ES-I3 (cell line): ENCODE data around the gene KIAA2012.
"Not testable (repeated sequence)": the region's sequence is repeated elsewhere in the genome, so short reads cannot be mapped to it uniquely, and the experiment has no call there.

Experiments
- H3K36me3 ChIP-seq: 2 replicates; pipeline ENCODE4 v1.6.1; 2013; ENCODE audit warnings: mild to moderate bottlenecking, low read length, control low read depth, moderate library complexity; ENCODE audit not compliant: insufficient read depth
- H3K4me1 ChIP-seq: 2 replicates; pipeline ENCODE4 v1.6.1; 2013; ENCODE audit warnings: mild to moderate bottlenecking, control low read depth, low read length; ENCODE audit not compliant: insufficient read depth
- H3K9ac ChIP-seq: 2 replicates; pipeline ENCODE4 v1.6.1; 2013; ENCODE audit warnings: low read depth, mild to moderate bottlenecking, low read length, moderate library complexity
- H3K9me3 ChIP-seq: 2 replicates; pipeline ENCODE4 v1.6.1; 2013; ENCODE audit warnings: mild to moderate bottlenecking, low read length, moderate library complexity; ENCODE audit not compliant: control insufficient read depth, insufficient read depth

KIAA2012 gene

DNA sequence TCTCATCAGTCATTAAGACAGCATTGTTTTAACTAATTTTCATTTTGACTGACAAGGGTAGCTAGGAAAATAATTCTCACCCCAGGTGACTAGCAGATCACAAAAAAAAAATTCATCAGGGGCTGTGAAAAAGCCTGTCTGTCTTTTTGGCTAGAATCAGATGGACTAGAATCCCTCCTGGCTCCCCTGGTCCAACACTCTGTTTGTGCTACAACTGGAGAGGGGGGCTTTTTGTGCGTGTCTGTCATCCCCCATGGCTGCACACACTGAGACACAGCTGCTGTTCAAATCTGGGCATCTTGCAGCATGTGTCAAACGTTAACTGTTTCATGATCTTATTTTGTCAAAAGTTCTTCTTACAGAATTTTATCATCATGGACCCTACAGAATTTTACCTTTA lies 51.2 kb downstream of the KIAA2012 start:
- H3K36me3 ChIP-seq = no peaks in the 10 kb centered on the region
- H3K9me3 ChIP-seq = peaks cover 3% of the 10 kb centered on the region; the same call in 1 of the 2 replicates
- 0 out of 2 replicates have a peak, but pooled peaks cover 4% of the 10 kb centered on the region for H3K4me1 ChIP-seq
- no peak overlapping the region for H3K9ac ChIP-seq

DNA sequence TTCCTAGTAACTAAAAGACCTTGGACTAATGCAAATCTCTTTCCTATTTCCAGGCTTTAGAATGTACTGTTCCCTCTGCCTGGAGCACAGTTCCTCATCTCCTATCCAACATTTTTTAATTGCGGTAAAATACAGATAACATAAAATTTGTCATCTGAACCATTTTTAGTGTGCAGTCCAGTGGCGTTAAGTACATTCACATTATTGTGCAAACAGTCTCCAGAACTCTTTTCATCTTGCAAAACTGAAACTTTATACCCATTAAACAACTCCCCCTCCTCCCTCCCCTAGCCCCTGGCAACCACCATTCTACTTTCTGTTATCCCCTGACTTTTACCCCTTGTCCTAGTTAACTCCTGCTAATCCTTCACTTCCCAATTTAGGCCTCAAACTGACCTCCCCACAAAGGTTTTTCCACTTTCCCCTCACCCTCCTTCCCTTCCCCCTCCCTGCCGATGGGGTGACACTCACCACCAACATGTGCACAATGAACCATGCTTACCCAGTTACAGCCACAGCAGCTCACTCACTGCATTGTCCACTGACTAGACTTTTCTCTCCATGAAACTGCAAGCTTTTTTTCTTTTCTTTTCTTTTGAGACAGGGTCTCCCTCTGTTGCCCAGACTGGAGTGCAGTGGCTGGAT lies 54.8 kb downstream of the KIAA2012 start:
- Histone ChIP-seq H3K9me3 (no peaks in the 10 kb centered on the region), H3K9ac (no peak overlapping the region), H3K4me1 (0 out of 2 replicates have a peak, but pooled peaks cover 4% of the 10 kb centered on the region), H3K36me3 (no peaks in the 10 kb centered on the region)

DNA sequence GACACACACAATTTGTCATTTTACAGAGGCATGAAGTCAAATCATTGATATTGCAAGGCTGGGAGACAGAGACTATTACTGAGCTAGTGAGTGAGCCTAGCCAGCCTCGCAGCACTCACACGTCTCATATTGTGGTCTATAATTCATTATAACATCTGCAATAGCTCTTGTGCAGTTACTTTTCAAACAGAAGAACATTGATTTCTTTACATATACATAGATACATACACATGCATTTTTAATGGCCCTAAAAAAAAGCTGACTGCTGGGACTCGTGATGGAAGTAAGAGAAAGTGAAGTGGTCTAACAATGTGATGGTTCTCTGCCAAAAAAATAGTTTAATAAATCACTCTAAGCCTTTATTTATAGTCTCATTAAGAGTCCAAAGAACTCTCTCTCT lies 56.8 kb downstream of the KIAA2012 start:
- no peaks in the 10 kb centered on the region for H3K4me1 ChIP-seq
- no peaks in the 10 kb centered on the region for H3K36me3 ChIP-seq
- no peak overlapping the region for H3K9ac ChIP-seq
- H3K9me3 ChIP-seq = no peaks in the 10 kb centered on the region

DNA sequence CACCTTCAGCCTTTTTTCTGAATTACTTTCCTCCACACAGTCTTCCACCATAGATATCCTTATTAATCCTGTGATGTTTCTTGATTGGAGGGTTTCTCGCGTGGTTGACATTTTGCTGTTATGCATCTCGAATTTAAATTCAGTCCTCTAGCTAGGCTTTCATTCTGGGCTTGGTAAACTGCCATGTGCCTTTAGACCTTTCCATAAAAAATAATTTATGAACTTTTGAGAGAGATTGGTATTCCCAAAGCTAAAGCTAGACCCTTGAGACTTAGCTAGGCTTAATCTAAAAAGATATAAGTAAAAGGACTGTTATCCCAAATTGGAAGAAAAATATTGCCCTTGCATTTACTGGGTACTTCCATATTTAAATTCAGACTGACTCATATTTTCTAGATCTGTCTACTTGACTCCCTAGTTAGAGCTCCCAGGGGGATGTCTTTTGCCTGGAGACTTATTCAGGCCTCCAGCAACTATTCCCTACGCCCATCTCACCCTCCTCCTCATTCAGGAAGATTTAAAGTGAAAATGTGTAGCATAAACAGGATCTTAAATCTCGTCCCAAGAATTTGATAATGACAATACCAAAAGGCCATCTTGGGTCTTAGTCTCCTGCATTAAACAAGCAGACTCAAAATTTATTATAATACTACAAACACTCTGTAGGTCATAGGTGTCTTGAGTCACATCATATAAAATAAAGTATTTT lies 60.3 kb downstream of the KIAA2012 start:
- Histone ChIP-seq H3K36me3 (no peaks in the 10 kb centered on the region), H3K9ac (no peak overlapping the region), H3K4me1 (no peaks in the 10 kb centered on the region)

DNA sequence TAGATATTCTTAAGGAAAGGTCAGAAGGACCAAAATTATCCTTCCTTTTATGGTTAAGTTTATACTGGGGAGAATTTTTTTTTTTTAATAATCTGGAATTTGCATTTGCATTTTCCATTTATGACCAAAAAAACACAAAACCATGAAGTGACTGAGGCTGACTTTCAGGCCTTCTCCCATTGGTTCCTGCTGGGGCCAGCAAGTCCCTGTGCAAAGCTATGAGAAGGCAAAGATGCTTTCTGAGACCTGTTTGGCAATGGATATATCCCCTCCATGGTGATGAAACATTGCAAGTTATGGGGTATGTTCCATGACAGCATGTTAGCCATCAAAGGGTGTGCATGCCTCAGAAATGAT lies 60.8 kb downstream of the KIAA2012 start:
- Histone ChIP-seq H3K36me3 (no peaks in the 10 kb centered on the region), H3K9me3 (no peaks in the 10 kb centered on the region), H3K9ac (no peak overlapping the region), H3K4me1 (no peaks in the 10 kb centered on the region)

More for the DNA sequence above, 60.3 kb downstream of the KIAA2012 start:
- H3K9me3 ChIP-seq = no peaks in the 10 kb centered on the region

DNA sequence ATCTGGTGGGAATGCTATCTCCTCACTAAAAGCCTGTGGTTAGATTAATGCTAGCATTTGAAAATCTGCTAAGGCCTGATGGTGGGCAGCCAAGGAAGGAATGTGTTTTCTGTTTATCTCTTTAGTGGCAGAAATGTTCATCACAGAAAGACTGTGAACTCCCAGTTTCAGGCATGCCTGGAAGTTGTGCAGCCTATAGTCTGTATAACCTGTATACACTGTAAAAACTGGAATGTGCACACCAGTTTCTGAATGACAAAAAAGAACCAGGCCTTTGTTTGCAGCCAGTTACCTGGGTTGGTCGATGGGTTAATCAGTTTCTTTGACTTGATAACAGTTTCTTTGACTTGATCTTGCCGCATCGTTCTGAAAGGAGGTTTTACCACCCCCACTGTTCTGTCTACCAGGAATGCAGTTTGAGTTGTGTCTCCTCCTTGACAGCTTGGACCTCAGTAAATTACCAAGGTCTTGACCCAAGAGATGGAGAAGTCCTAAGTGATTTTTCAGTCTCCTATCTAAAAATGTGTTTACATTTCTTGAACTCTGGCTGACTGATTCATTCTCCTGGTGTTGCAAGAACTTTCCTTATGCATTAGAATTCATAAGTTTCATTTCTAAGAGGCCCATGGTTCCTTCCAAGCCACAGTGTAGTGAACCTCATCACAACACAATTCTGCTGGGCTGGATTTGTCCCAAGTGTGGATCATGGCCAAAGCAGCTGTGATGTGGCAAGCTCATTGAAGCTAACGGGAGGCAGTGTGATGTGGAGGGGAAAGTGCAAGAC lies 62.2 kb downstream of the KIAA2012 start:
- Histone ChIP-seq H3K4me1 (no peaks in the 10 kb centered on the region), H3K9me3 (no peaks in the 10 kb centered on the region), H3K36me3 (no peaks in the 10 kb centered on the region), H3K9ac (no peak overlapping the region)

DNA sequence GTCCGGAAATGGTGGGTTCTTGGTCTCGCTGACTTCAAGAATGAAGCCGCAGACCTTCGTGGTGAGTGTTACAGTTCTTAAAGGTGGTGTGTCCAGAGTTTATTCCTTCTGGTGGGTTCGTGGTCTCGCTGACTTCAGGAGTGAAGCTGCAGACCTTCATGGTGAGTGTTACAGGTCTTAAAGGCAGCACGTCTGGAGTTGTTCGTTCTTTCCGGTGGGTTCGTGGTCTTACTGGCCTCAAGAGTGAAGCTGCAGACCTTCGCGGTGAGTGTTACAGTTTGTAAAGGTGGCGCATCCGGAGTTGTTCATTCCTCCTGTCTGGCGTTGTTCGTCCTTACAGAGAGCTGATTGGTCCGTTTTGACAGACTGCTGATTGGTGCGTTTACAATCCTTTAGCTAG lies 63.0 kb downstream of the KIAA2012 start:
- H3K36me3 ChIP-seq = not testable (repeated sequence)

DNA sequence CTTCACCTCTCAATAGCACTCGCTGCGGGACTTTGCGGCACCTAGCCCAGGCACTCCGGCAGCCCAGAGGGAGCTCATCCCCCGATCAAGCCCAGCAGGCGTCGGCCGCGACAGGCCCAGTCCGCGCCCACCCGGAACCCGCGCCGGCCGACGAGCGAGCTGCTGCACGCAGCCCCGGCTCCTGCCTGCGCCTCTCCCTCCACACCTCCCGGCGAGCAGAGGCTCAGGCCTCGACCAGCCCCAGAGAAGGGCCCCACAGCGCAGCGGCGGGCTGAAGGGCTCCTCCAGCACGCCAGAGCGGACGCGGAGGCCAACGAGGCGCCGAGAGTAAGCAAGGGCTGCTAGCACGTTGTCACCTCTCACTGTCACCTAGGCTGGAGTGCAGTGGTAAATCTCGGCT lies 63.5 kb downstream of the KIAA2012 start:
- no peaks in the 10 kb centered on the region for H3K36me3 ChIP-seq
- no peak overlapping the region for H3K9ac ChIP-seq
- H3K9me3 ChIP-seq = no peaks in the 10 kb centered on the region
- H3K4me1 ChIP-seq = peaks cover 11% of the 10 kb centered on the region

More for the DNA sequence above, 63.0 kb downstream of the KIAA2012 start:
- H3K4me1 ChIP-seq, H3K9ac ChIP-seq, H3K9me3 ChIP-seq: not testable (repeated sequence)

DNA sequence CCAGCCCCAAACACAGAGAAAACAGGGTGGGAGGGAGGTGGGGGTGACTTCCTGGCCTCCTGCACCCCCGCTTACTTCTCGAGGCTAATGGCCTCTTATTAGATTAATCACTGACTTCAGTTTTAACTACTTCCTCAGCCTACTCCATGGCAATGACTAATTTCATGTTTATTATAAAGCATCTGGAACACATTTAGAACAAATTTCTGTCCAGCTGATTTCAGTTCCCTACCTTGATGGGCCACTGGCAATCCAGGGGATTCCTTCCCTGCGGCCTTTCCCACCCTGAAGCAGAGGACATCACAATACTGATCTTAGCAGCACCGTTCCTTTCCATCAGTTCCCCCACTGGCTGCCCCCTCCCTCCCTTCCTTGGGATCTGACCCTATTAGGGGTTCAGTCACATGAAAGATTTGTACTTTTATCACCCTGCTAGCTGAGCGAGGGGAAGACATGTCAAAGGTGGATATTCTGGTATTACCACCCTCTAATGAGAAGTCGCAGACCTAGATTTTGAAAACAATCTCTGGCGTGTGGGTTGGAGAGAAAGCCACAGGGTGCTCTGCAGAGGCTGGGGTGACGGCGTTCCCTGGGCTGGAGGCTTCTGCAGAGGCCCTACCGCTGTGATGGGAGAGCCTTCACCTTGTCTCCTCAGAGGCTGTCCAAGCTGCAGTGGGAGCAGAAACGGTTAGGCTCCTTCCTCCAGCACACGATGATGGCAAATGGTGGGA lies 67.6 kb downstream of the KIAA2012 start:
- Histone ChIP-seq H3K36me3 (no peaks in the 10 kb centered on the region), H3K4me1 (peaks cover 19% of the 10 kb centered on the region), H3K9me3 (no peaks in the 10 kb centered on the region), H3K9ac (no peak overlapping the region)

DNA sequence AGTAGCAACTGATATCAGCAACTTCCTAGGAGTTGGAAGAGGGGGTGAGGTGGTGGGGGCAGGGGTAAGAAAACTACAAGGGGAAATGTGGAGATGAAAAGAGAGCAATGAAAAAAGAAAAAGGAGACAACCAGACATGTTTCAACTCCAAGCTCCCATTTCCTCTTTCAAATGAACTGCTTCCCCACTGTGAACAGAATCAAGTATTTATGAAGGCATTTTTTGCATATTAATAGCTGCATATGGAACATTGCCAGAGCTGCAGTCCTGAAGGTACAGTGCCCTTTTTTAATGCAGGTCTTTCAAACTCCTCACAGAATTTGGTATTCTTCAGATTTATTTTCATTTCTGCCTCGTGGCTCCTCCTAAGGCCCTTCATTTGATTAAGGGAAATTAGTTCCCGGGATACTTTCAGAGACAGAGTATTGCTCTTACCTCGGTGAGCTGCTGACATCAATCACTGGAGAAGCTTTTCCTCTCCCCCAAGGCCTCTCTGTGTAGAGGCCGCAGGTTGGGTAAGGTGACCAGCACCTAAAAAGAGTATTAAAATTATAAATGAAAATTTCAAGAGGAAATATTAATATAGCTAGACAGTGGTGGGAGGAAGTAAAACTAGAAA lies 68.4 kb downstream of the KIAA2012 start:
- Histone ChIP-seq H3K36me3 (no peaks in the 10 kb centered on the region), H3K4me1 (peaks cover 19% of the 10 kb centered on the region), H3K9ac (no peak overlapping the region), H3K9me3 (no peaks in the 10 kb centered on the region)

DNA sequence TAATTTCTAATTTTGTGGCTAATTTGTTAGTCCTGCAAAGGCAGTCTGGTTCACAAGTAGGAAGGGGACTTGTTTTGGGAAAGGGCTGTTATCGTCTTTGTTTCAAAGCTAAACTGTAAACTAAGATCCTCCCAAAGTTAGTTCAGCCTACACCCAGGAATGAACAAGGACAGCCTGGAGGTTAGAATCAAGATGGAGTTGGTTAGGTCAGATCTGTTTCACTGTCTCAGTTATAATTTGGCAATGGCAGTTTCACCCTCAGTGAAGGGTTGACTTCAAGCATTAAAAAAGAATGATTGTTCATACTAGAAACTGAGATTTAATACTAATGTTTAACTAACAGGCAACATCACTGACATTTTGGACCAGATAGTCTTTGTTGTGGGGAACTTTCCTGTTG lies 69.5 kb downstream of the KIAA2012 start:
- no peaks in the 10 kb centered on the region for H3K9me3 ChIP-seq
- H3K9ac ChIP-seq = no peak overlapping the region
- H3K36me3 ChIP-seq = no peaks in the 10 kb centered on the region
- H3K4me1 ChIP-seq = peaks cover 25% of the 10 kb centered on the region

DNA sequence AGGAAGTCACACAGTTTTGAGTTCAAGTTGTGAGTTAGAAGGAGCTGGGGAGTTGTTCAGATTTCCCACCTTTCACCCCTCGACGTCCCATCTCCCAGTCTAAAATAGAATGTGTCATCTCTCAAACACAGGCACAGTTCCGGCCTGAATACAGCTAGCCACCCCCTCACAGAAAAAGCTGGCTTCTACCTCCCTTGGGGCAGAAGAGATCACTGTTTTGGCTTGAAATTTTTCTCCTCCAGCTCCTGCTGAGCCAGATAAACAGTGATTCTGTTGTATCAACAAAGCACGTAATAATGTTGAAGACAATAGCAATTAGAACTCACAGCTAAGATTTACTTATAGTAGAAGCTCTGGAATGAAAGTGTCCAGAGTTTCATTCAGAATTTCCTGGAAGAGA lies 74.7 kb downstream of the KIAA2012 start:
- H3K9ac ChIP-seq = no peak overlapping the region

DNA sequence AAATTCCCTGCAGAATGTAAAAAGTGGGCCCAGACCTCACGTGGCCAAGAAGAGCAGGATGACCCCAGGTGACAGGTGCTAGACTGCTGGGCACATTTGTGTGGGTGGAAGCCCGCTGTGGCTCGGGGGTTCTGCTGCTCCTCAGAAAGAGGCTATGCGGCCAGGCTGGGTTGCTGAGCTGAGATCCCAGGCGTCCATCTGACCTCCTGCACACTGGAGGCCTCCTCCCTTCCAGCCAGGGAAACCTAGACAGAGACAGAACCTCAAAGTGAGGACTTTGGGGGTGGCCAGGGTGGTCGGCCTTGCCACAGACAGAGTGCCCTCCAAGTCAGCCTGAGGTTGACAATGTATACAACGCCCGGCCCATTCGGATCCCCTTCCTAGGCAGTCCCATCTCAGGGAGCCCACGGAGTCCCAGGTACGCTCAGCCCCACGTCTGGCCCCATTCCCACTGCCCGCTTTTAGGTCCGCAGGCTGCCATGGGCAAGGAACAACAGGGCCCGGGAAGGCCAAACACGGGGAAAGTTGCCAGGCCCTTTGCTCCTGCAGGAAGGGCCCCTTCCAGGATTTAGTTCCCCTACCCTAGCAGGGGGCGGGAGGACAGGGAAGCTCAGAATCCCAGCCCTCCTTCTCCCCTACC lies 75.6 kb downstream of the KIAA2012 start:
- no peaks in the 10 kb centered on the region for H3K36me3 ChIP-seq
- H3K9ac ChIP-seq = no peak overlapping the region
- no peaks in the 10 kb centered on the region for H3K9me3 ChIP-seq
- H3K4me1 ChIP-seq = peaks cover 26% of the 10 kb centered on the region; the same call in 1 of the 2 replicates

More for the DNA sequence above, 74.7 kb downstream of the KIAA2012 start:
- no peaks in the 10 kb centered on the region for H3K36me3 ChIP-seq
- no peaks in the 10 kb centered on the region for H3K9me3 ChIP-seq
- peaks cover 26% of the 10 kb centered on the region; the same call in 1 of the 2 replicates for H3K4me1 ChIP-seq
